ENCODE measurements around the gene KCNJ12.
"Not testable (repeated sequence)": the region's sequence is repeated elsewhere in the genome, so short reads cannot be mapped to it uniquely, and the experiment has no call there.

The KCNJ12 gene

DNA sequence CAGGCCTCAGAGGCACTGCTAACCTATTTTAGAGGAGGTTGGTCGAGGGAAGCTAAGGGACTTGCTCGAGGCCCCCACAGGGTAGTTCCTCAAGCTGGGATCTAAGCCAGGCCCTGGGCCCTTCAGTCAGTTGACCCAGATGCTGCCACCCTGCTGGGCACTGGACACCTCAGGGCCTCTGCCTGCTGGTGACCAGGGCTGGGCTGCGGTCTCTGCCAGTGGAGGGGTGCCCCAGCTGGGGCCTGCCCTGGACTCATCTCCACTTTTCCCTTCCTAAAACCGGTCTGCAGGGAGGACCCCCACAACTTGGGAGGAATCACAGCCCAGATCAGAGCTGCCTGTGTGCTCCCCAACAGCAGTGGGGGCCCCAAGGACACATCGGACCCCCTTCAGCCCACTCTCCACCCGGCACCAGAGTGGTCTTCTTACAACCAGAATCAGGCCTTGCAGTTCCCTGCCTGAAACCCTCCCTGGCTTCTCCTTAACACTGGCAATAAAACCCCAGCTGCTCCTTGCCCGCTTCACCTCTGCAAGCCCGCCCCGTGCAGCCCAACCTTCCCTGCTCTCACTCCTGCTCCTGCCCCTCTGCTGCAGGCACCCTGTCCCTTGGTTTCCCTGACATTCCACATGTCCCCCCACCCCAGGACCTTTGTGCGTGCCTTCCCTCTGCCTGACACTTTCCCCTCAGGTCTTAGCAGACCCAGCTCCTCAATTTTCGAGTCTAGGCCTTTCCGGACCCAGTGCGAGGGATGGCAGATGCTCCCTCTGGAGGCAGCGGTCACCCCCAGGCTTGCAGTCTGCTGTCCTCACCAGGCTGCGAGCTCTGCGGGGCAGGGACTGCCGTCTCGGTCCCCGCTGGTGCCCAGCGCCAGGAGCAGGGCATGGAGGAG is 45.5 kb downstream of the KCNJ12 start:
- not testable (repeated sequence) for DNase-seq (ENCODE audit: low read depth in 2 of 2)

DNA sequence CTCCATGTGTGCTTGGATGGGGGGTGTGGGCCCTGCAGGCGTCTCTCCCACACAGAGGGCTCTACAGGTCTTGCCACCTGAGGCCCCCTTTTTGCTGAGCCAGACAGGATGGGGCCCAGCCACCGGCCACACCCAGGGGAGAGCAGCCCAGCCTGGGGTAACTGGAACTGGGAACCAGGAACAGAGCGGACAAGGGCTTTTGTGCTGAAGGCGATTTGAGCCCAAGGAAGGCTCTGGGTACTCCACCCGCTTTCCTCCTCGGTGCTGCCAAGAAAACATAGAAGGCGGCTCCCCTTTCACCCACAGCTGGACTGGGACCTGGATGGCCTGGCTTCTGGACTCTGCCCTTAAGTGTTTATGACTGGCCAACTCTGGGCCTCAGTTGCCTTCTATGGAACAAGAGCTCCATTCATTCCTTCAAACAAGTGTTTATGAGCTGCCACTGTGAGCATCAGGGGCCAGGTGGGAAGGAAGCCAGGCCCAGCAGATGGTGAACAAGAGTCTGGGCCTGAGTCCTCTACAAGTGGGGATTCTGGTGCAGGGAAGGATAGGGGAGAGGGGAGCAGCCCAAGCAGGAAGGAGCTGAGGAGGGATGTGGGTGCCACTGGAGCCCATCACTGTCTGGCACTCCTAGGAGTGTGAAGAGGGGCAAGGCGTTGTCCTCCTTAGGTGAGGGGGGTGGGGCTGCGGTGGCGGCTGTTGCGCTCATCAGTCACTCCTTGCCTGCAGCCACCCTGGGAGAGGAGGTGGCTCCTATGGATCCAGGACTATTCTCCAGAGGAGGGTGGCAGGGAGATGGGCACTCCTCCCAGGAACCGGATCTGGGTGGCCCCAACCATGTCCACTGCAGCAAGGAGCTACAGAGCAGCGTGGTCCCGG is 46.4 kb downstream of the KCNJ12 start:
- not testable (repeated sequence) for DNase-seq (ENCODE audit: low read depth in 2 of 2)

DNA sequence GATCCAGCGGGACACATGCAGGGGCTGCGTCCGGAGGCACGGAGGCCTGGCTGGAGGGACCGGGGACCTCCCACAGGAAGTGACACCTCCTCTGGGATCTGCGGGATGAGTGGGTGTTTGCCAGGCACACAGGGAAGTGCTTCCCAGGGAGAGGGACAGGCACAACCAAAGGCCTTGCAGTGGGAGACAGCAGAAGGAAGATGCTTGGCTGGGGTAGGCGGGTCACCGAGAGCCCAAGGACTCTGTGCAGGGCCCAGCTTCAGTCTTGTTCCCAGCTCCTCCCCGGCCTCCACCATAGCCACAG is 47.0 kb downstream of the KCNJ12 start:
- DNase-seq (ENCODE audit: low read depth in 2 of 2), result not testable (repeated sequence)

DNA sequence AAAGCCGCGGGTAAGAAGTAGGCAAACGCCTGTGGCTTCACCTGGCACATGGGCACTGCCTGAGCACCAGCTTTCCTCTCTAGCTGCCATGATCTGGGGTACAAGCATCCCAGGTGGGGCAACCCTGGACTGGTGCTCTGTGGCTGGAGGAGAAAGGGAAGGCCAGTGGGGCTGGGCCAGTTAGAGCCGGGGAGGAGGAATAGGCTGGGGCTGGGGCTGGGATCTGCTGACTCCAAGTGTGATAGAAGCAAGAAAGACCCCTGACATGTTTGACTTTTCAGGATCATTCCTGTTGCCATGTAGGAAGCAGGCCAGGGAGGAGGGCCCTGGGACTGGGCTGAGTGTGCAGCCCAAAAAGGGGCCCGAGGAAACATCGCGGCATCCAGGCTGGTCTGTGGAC is 48.5 kb downstream of the KCNJ12 start:
- DNase-seq (ENCODE audit: low read depth in 2 of 2), result not testable (repeated sequence)

DNA sequence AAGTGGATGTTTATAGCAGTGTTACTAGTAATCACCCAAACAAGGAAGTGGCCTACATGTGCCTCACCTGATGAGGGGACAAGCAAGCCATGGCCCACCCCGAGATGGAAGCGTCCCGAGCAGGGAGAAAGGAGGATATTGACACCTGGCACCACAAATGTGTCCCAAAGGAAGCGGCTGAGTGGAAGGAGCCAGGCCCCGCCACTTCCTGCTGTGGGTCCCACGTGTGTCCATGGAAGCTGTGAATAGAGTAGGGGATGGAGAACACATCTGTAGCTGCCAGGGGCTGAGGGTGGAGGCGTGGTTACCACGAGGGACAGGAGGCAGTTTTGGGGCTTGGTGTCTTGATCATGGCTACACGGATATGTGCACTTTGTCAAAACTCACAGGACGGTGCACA is 49.2 kb downstream of the KCNJ12 start:
- DNase-seq (ENCODE audit: low read depth in 2 of 2), result no peak

DNA sequence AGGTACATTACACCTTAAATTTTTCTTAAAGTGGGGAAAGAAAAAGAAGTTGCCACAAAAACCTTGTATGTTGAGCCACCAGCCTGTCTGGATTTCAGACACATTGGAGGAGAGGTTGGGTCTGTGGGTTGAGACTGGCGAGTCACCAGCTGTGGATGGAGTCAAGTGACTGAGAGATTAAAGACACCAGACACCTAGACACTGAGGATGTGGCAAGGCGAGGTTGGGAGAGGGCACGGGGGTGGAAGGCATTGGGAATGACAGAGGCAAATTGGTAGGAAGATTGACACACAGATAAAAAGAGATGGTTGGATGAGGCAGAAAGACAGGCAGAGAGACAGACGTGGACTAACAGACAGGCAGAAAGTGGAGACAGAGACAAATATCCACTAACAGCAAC is 49.6 kb downstream of the KCNJ12 start:
- no peak for DNase-seq (ENCODE audit: low read depth in 2 of 2)

DNA sequence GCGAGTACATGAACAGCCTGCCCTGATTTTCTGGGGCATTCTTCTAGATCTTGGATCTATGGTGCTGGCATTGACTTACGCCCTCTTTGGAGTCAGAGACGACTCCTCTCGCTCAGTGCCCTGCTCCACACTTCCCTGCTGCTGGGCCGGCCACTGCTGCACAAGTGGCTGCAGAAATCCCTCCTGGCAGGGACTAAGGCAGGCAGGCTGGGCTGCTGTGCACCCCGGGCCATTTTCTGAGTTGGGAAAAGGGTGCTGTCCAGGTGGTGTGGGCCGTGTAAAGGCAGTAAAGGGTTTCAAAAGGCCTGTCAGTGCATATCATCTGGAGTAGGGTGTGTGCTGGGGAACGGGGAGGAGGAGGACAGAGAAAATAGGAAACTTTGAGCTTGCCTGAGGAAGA is 50.1 kb downstream of the KCNJ12 start:
- DNase-seq (ENCODE audit: low read depth in 2 of 2), result not testable (repeated sequence)

DNA sequence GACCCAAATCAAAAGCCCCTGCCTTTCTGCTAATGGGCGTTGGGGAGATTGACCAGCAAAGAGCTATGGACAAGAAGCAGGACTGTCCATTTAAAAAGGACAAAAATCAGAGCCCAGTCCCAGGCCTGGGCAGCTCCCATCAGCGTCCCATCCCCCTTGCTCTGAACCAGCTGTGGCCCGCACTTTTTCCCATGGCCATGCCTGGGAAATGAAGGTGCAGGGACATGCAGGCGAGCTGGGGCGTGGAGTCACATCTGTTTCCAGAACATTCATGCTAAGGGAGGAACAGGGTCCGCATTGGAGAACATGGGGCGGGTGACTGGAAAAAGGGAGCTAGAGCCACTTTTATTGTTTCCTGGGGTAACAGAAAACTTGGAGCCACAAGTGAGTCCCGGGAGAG is 50.7 kb downstream of the KCNJ12 start:
- DNase-seq (ENCODE audit: low read depth in 2 of 2), result not testable (repeated sequence)

DNA sequence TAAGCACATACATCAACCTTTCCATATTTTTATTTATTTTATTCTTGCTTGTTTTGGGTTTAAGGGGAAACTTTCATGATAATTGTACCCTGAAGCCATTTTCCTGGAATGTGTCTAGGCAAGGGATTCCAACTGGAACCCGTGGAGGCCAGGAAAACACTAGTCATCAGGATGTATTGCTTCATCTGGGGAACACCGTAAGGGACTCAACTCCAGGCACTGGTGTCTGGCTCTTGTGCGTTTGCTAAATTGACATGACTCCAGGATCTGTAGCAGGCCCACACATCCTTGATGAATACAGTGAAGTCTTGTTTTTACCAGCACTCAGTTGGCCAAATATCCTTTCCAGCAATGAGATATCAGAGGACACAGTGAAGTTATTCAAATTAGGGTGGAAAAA is 51.6 kb downstream of the KCNJ12 start:
- DNase-seq (ENCODE audit: low read depth in 2 of 2), result not testable (repeated sequence)

DNA sequence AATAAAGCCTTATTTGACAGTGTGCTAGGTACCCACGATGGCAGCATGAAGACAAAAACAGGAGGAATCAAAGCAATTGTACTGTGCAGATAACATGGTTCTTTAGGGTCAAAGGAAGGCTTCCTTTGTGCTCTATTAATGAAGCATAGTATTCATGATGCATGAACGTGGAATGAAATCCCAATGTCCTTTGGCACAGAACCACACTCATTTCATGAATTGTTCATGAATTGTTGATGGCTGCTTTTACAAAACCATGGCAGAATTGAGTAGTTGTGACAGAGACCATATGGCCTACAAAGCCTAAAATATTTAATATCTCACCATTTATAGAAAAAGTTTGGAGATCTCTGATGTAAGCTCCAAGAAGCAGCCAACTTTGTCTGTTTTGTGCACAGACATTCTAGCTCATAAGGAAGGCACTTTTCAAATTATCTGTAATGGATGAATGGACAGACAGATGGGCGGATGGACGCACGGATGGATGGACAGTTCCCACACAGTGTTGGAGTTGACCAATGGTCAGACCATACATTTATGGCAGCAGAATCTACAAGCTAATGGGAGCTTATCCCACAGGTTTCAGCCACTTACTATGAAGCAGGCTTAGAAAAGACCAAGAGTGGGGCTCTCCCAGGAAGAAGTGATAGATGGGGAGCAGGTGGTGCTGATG is 52.7 kb downstream of the KCNJ12 start:
- DNase-seq (ENCODE audit: low read depth in 2 of 2), result not testable (repeated sequence)

DNA sequence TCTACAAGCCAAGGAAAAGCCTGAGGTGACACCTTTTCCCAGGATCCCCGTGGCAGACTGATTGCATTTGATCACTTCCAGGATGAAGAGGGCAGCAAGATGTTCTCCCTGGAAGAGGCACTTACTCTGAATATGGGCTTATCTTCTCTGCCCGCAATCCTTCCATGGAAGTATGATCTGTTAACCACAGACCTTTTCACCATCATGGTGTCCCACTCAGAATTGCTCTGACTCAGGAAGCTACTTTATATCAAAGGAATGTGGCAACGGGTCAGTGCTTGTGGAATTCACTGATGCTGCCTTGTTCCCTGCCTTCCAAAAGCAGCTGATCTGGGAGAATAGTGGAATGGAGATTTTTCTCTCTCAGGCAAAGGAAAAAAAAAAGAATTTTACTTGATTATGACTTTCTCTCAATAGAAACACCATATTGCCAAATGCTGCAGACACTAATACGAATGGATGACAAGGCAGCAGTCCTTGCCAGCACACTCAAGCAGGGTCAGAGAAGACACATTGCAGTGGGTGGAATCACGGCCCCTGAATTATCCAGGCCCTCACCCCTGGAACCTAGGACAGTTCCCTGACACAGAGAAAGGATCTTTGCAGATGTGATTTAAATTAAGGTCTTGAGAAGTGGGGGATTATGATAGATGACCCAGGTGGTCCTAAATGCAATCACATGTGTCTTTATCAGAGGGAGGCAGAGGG is 53.9 kb downstream of the KCNJ12 start:
- not testable (repeated sequence) for DNase-seq (ENCODE audit: low read depth in 2 of 2)

DNA sequence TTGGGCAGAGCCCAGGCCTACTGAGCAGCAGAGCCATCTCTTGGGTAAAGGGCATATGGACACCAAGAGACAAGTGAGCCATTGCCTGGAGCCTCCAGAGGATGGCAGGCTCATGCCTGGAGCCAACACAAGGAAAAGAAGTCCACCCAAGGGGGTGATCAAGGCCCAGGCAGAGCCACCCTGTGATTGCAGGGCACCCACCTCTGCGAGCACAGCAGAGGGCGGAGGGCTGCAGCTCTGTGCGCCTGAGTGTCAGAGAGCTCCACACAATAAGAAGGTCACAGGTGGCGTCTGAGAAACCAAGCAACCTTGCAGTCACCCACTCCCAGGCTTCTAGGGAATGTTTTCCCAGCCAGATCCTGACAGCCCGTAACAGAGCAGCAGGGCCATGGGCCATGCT is 57.8 kb downstream of the KCNJ12 start:
- not testable (repeated sequence) for DNase-seq (ENCODE audit: low read depth in 2 of 2)

DNA sequence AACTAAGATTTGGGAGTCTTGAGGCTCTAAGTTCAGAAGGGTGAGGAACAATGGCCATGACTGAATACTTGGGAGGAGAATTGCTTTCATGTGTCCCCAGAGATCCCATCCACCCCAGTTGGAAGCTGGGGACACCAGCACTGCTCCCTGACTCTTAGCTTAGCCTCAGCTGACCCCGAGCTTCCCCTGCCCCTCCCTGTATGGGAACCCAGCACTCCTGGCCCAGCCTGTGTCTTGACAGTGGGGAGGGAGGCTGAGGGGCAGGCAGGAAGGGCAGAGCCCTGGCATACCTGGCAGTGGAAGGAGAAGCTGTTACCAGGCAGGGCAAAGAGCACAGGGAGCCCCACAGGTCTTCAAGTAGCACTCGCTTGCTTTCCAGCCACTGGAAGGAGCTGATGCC is 58.8 kb downstream of the KCNJ12 start:
- DNase-seq (ENCODE audit: low read depth in 2 of 2), result not testable (repeated sequence)

DNA sequence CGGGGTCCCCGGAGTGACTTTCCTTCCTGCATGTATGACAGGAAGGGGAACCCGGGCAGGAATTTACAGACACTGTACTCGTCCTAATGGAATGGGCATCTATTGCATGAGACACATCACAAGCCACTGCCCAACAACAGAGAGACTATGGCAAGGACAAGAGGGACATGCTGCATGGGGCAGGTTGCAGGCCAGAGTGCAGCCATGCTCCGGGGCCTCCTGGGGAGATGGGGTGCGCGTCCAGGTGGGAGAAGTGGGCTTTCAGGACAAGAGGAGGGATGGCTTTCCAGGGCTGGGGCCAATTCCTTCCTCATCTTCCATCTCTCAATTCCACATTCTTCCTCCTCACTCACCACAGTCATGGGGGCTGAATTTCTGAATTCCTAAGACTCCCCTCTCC is 60.3 kb downstream of the KCNJ12 start:
- not testable (repeated sequence) for DNase-seq (ENCODE audit: low read depth in 2 of 2)

DNA sequence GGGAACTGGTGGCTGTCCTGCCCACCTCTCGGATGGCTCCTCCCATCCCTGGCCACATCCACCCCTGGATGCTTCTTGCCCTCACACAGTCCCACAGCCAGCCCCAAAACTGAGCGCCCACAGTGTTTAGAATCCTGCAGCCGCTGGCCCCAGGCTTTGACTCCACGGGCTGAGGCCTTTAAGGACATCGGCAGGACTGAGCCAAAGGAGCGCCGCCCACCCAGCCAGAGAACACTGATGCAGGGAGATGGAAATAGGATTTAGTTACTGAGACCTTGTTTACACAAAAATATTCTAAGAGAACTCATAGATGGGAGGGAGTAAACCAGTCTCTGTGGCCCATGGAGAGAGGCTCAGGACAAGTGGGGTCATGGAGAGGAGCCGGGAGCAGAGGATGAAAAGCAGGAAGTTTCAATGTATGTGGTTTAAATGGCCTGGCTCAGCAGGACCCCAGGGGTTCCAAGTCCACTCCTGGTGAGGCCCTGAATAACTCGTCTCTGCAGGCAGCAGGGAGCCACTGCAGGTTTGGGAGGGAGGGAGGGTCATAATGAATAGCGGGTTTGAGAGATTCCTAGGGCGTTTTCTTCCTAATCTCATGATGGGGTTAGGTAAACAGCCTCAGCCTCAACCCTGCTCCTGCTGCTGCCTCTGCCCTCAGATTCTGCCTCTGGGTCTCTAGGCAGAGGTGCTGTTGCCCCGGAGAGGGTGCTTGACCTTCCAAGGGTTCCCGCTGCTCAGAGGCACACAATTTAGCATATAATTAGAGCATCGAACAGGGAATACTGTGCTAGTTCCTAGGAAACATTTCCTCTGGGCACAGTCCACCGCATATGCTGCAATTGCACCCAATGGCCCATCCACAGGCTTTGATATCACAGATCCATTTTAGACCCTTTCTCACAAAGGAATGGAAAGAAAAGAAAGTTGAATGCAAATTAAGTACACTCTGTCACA is 61.0 kb downstream of the KCNJ12 start:
- not testable (repeated sequence) for DNase-seq (ENCODE audit: low read depth in 2 of 2)

DNA sequence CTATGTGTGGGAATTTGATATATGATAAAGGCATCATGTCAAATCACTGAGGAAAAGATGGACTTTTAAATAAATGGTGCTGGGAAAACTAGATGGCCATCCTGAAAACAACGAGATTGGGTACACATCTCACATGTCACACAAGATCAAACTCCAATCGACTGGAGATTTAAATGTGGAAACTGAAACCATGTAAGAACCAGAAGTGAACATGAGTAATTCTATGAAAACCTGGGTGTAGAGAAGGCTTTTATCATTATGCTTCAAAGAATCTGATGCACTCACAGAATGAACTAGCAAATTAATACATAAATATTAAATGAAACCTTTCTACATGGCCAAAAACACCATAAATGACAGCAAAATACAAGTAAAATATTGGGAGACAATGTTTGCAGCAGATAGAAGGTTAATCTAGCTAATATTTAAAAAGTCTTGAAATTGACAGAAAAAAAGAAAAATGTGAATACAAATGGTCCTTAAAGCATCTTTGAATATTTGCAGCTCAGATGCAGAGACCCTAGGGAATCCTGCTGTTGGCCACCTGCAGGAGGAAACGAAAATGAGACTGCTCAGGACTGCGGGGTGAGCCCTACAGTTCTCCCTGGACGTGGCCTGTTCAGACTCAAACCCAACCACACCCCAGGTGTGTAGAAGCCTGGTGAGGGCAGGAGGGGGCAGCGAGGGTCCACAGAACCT is 62.3 kb downstream of the KCNJ12 start:
- not testable (repeated sequence) for DNase-seq (ENCODE audit: low read depth in 2 of 2)

DNA sequence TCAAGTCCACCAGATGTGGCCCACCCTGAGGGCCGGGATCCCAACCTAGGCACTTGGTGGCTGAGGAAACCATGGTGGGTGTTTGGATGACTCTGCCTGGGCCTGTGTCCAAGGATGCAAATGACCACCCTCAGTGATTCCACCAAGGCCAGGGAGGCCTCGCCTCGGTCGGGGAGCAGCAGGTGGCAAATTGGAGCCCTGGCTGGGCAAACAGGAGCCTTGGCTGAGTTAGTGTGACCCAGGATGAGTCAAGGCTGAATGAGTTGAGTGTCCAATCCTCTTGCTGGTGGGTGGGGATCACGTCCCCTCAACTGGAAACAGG is 62.8 kb downstream of the KCNJ12 start:
- DNase-seq (ENCODE audit: low read depth in 2 of 2), result not testable (repeated sequence)

DNA sequence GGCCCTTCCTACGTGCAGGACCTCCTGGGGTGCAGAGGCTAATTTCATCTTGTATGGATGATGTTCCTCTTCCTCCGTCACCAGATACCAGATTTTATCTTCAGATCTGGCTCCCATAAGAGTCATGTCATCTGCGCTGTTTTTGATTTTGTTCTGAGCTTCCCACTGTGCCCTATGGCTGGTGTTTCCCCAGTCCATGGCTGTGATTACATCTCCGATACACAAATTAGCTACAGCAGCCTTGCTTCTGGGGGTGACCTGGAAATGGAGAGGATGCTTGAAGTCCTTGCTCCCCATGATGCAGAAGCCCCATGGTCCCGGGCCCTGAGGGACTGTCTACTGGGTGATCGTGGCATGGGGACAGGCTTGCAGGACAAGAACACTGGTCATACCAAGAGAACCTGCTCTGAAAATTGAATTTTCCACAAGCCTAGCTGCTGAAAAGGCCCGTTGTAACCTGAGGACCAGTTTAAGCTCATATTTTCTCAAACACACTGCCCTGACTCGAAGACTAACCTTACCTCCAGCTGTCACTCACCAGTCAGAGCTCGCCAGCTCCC is 69.0 kb downstream of the KCNJ12 start:
- no peak for DNase-seq (ENCODE audit: low read depth in 2 of 2)

DNA sequence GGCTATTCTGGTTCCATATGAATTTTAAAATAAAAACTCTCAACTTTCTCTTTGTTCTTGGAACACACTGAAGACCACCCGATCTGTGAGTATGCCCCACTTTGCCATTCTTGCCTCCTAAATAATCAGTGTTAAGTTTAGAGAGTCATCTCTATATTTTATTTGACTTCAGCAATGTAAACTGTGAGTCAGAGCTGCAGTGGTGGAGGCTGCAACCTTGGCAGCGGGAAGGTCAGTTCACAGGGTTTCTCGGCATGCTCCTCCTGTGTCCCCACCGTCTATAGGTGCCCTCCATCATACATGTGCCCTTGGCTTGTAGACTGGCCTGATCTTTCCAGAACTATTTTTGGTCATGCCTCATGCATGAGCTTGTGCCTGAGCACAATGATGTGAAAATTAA is 71.4 kb downstream of the KCNJ12 start:
- DNase-seq (ENCODE audit: low read depth in 2 of 2), result not testable (repeated sequence)

DNA sequence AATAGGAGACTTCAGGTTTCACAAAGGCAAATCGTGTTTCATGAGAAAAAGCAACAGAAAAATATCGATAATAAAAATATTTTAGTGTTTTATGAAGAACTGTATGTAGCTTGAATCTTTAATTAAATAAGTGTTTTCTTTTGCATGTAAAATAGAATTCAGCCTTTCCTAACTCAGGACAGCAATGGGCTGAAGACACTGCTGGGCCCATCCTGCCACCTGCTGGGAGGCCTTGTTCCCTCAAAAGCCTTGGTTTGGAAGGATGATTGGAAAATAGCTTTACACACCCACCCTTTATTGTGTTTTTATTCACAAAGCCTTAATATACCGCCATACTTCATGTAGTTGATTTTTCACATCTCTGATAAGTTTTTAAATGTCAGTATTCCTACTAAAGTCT is 73.7 kb downstream of the KCNJ12 start:
- not testable (repeated sequence) for DNase-seq (ENCODE audit: low read depth in 2 of 2)

Data from stimulated activated CD4-positive, alpha-beta T cell treated with anti-CD3 and anti-CD28 coated beads, Interleukin-12 subunit alpha, Interleukin-12 subunit beta, amount 100 ng/mL, for 24 hours (primary cell).